Peyer's patch (tissue), 4 donors: Measurements from ENCODE around the gene MBNL3. TPM values are rescaled to one million over a fixed set of nuclear protein-coding genes. Genes with fewer than 3 reads are reported as not detected.
"Not testable (repeated sequence)": the region's sequence is repeated elsewhere in the genome, so short reads cannot be mapped to it uniquely, and the experiment has no call there.

Source experiments
- DNase-seq, 3 donors: peaks; one replicate each; pipeline ENCODE4 v3.0.0-alpha.2; 2017 to 2019
- H3K27ac ChIP-seq, 4 donors: fragments of 200-600 bp; sonication (generic); one replicate each; pipeline ENCODE4 v1.5.1; 2016 to 2019
- H3K27me3 ChIP-seq, 2 donors: fragments of 200-600 bp; sonication (generic); one replicate each; pipeline ENCODE4 v1.5.1; 2019
- H3K36me3 ChIP-seq, 3 donors: fragments of 200-600 bp; sonication (generic); one replicate each; pipeline ENCODE4 v1.5.1; 2016 to 2019
- H3K4me1 ChIP-seq, 4 donors: fragments of 200-600 bp; sonication (generic); one replicate each; pipeline ENCODE4 v1.5.1; 2016 to 2019
- H3K4me3 ChIP-seq, 4 donors: fragments of 200-600 bp; sonication (generic); 1 replicate in 3 of 4; 2 replicates in 1 of 4; pipeline ENCODE4 v1.5.1; 2016 to 2019; ENCODE audit warnings: mild to moderate bottlenecking in 1 of 4
- H3K9me3 ChIP-seq, 4 donors: fragments of 200-600 bp; sonication (generic); one replicate each; pipeline ENCODE4 v1.5.1; 2016 to 2019; ENCODE audit warnings: mild to moderate bottlenecking in 1 of 4
- CTCF ChIP-seq, 6 experiments: fragments of 450-650 bp in 4 of 6; fragments of 200-600 bp in 2 of 6; sonication (generic) in 1 of 6; IDR thresholded peaks; one replicate each; pipeline ENCODE4 v1.5.1; 2017 to 2019; ENCODE audit warnings: antibody characterized with exemption in 6 of 6, mild to moderate bottlenecking in 3 of 6, moderate library complexity in 1 of 6
- POLR2A ChIP-seq, 2 donors: fragments of 450-650 bp; IDR thresholded peaks; one replicate each; pipeline ENCODE4 v1.5.1; 2017; ENCODE audit warnings: antibody characterized with exemption in 2 of 2, mild to moderate bottlenecking in 2 of 2, moderate library complexity in 2 of 2
- total RNA-seq, 4 donors: library from RNA; depleted of rRNA; stranded (reverse); fragments of >200 nt; gene quantifications; one replicate each; pipeline ENCODE4 v1.1.0, GENCODE V29; 2016

MBNL3 gene
- total RNA-seq, 4 donors from 2014 or later, result 19.8 to 27.9 (median 24.1) TPM

DNA sequence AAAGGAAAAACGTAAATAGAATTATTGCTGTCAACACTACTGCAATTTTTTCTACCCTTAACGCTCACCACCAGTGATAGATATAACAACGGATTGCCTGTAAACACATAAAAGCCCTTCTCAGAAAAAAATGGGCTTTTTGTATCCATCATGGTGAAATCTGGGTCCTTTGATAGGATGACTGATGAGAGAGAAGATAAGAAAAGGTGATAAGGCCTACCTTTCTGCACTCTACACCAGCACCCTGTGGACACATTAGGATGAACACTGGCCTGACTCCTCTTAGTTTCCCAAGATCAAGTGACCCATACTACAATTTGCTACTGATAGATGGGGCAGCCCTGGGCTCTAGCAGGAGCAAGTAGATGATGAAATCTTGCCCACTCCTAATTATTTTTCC is 157.3 kb downstream of the MBNL3 start:
- DNase-seq, result no peak
- H3K4me1 ChIP-seq, result no peaks in the 10 kb centered on the region
- no peak for TF ChIP-seq CTCF (IDR thresholded peaks at IDR 0.05)
- no peak for TF ChIP-seq POLR2A (IDR thresholded peaks at IDR 0.05)

DNA sequence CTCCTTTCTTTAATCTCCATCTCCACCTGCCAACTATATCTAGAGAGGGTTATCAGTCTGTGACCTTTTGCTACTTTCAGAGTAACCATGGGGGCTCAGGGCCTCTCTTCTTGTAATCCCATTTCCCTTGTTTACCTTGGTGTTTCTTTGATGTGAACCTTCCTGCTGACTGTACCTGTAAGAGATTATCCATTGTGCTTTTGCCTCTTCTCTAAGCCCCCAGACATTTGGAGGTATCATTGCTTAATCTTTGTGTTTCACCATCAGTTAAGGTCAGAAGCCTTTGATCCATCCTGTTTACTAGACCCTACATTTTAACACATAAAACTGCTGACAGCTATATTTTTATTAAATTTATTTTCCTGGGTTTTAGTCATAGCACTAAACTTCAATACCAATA is 157.8 kb downstream of the MBNL3 start:
- no peaks in the 10 kb centered on the region for H3K36me3 ChIP-seq
- no peak overlapping the region for H3K27ac ChIP-seq
- no peak for TF ChIP-seq POLR2A (IDR thresholded peaks at IDR 0.05)
- TF ChIP-seq CTCF (IDR thresholded peaks at IDR 0.05), result no peak
- DNase-seq, result no peak
- H3K4me1 ChIP-seq, result no peaks in the 10 kb centered on the region
- H3K4me3 ChIP-seq, result no peak overlapping the region
- H3K27me3 ChIP-seq, result no peaks in the 10 kb centered on the region
- no peaks in the 10 kb centered on the region for H3K9me3 ChIP-seq

More for the DNA sequence above, 157.3 kb downstream of the MBNL3 start:
- H3K27me3 ChIP-seq, result no peaks in the 10 kb centered on the region
- no peak overlapping the region for H3K27ac ChIP-seq
- no peaks in the 10 kb centered on the region for H3K36me3 ChIP-seq
- H3K4me3 ChIP-seq, result no peak overlapping the region
- no peaks in the 10 kb centered on the region for H3K9me3 ChIP-seq

DNA sequence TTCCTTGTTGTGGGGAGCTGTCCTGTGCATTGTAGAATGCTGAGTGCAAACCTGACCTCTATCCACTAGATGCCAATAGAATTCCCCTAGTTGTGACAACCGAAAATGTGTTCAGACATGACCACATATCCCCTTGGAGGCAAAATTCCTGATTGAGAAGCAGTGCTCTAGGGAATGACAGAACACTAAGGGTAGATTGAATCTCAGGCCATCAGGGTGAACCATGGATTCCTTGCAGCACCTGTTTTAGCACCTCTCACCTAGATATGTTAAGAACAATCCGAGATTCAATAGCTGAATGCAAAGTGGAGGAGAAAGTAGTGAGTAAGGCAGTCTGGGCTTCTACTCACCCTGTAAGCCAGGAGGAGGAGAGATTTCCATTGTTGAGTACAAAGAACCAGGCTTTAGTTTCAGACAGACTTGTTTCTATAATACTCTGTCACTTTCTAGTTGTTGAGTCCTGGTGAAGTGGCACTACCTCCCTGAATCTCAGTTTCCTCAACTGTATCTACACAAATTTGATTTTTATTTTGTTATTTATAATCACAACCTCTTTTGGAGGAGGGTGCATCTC is 158.6 kb downstream of the MBNL3 start:
- no peak overlapping the region for H3K4me3 ChIP-seq
- H3K4me1 ChIP-seq, result no peaks in the 10 kb centered on the region
- H3K36me3 ChIP-seq, result no peaks in the 10 kb centered on the region
- no peak for DNase-seq
- no peaks in the 10 kb centered on the region for H3K27me3 ChIP-seq
- no peak for TF ChIP-seq POLR2A (IDR thresholded peaks at IDR 0.05)
- no peak for TF ChIP-seq CTCF (IDR thresholded peaks at IDR 0.05)
- no peak overlapping the region for H3K27ac ChIP-seq
- no peaks in the 10 kb centered on the region for H3K9me3 ChIP-seq

GRCh38 chrX:132326960-132327359 is 161.9 kb downstream of the MBNL3 start:
- not testable (repeated sequence) for H3K9me3 ChIP-seq, H3K4me1 ChIP-seq, H3K4me3 ChIP-seq, DNase-seq, H3K27me3 ChIP-seq, H3K36me3 ChIP-seq, H3K27ac ChIP-seq
